Duodenal mucosa (tissue), 2 donors: ENCODE data around the gene TET3.
A peak's percentile ranks its signal among the peaks of the same experiment; 100 is the strongest.

ENCODE experiments used
- H3K27ac ChIP-seq: one replicate; pipeline ENCODE4 v1.7.0; 2013; ENCODE audit warnings: low read depth, low read length
- H3K27me3 ChIP-seq, 2 donors: one replicate each; pipeline ENCODE4 v1.7.0; 2013; ENCODE audit warnings: low read length in 2 of 2, control low read depth in 1 of 2; ENCODE audit not compliant: insufficient read depth in 2 of 2, control insufficient read depth in 1 of 2
- H3K36me3 ChIP-seq, 2 donors: one replicate each; pipeline ENCODE4 v1.7.0; 2013; ENCODE audit warnings: low read length in 2 of 2, control low read depth in 1 of 2; ENCODE audit not compliant: insufficient read depth in 2 of 2, control insufficient read depth in 1 of 2
- H3K4me1 ChIP-seq, 2 donors: one replicate each; pipeline ENCODE4 v1.7.0; 2013; ENCODE audit warnings: low read length in 2 of 2, control low read depth in 1 of 2; ENCODE audit not compliant: insufficient read depth in 2 of 2, control insufficient read depth in 1 of 2
- H3K4me3 ChIP-seq, 2 donors: one replicate each; pipeline ENCODE4 v1.7.0; 2013; ENCODE audit warnings: low read length in 2 of 2, low read depth in 1 of 2
- H3K9ac ChIP-seq, 2 donors: one replicate each; pipeline ENCODE4 v1.7.0; 2013; ENCODE audit warnings: low read length in 2 of 2, low read depth in 1 of 2
- H3K9me3 ChIP-seq, 2 donors: one replicate each; pipeline ENCODE4 v1.7.0; 2013; ENCODE audit warnings: low read length in 2 of 2, control low read depth in 1 of 2; ENCODE audit not compliant: control insufficient read depth in 1 of 2

The TET3 gene

GRCh38 chr2:73964223-73964622 lies 20.5 kb upstream of the TET3 start:
- no peaks in the 10 kb centered on the region for H3K9me3 ChIP-seq
- H3K9ac ChIP-seq, result no peak overlapping the region
- H3K4me1 ChIP-seq, result no peaks in the 10 kb centered on the region
- no peak overlapping the region for H3K27ac ChIP-seq
- peaks cover 2 to 5% of the 10 kb centered on the region in 2 donors for H3K36me3 ChIP-seq
- no peak overlapping the region for H3K4me3 ChIP-seq
- no peaks in the 10 kb centered on the region for H3K27me3 ChIP-seq

GRCh38 chr2:73965053-73965452 lies 19.7 kb upstream of the TET3 start:
- Histone ChIP-seq H3K4me3 (no peak overlapping the region), H3K27ac (no peak overlapping the region), H3K36me3 (no peaks in the 10 kb centered on the region), H3K27me3 (no peaks in the 10 kb centered on the region), H3K4me1 (peaks cover 0 to 6% of the 10 kb centered on the region in 2 donors), H3K9ac (no peak overlapping the region), H3K9me3 (no peaks in the 10 kb centered on the region)

GRCh38 chr2:73968357-73968937 lies 16.3 kb upstream of the TET3 start:
- H3K36me3 ChIP-seq, result no peaks in the 10 kb centered on the region
- H3K27me3 ChIP-seq, result no peaks in the 10 kb centered on the region
- no peak overlapping the region for H3K4me3 ChIP-seq
- H3K9ac ChIP-seq, result no peak overlapping the region
- no peak overlapping the region for H3K27ac ChIP-seq
- H3K4me1 ChIP-seq, result peaks cover 24 to 33% of the 10 kb centered on the region in 2 donors
- H3K9me3 ChIP-seq, result no peaks in the 10 kb centered on the region

GRCh38 chr2:73969356-73969755 lies 15.4 kb upstream of the TET3 start:
- Histone ChIP-seq H3K27me3 (no peaks in the 10 kb centered on the region), H3K36me3 (no peaks in the 10 kb centered on the region), H3K4me3 (no peak overlapping the region), H3K9me3 (no peaks in the 10 kb centered on the region), H3K9ac (no peak overlapping the region), H3K27ac (no peak overlapping the region), H3K4me1 (peaks cover 24 to 33% of the 10 kb centered on the region in 2 donors)

GRCh38 chr2:73970141-73970803 lies 14.4 kb upstream of the TET3 start:
- Histone ChIP-seq H3K4me3 (no peak overlapping the region), H3K9ac (no peak overlapping the region), H3K9me3 (no peaks in the 10 kb centered on the region), H3K27ac (no peak overlapping the region), H3K4me1 (peaks cover 24 to 33% of the 10 kb centered on the region in 2 donors), H3K27me3 (no peaks in the 10 kb centered on the region), H3K36me3 (no peaks in the 10 kb centered on the region)

- no peaks in the 10 kb centered on the region for H3K27me3 ChIP-seq
- H3K4me1 ChIP-seq, result peaks cover 24 to 33% of the 10 kb centered on the region in 2 donors
- no peaks in the 10 kb centered on the region for H3K36me3 ChIP-seq
- H3K9me3 ChIP-seq, result no peaks in the 10 kb centered on the region
- peak overlapping the region in 1 of 2 donors; percentile 12 for H3K9ac ChIP-seq
- H3K27ac ChIP-seq, result no peak overlapping the region
- H3K4me3 ChIP-seq, result peak overlapping the region in 1 of 2 donors; percentile 37
Observed at GRCh38 chr2:73970850-73971471, 13.7 kb upstream of the TET3 start.

GRCh38 chr2:73971722-73972121 lies 13.0 kb upstream of the TET3 start:
- Histone ChIP-seq H3K27me3 (no peaks in the 10 kb centered on the region), H3K9me3 (no peaks in the 10 kb centered on the region), H3K36me3 (no peaks in the 10 kb centered on the region), H3K27ac (no peak overlapping the region), H3K4me3 (no peak overlapping the region), H3K4me1 (peaks cover 24 to 33% of the 10 kb centered on the region in 2 donors), H3K9ac (no peak overlapping the region)

- Histone ChIP-seq H3K27ac (no peak overlapping the region), H3K4me1 (peaks cover 24 to 33% of the 10 kb centered on the region in 2 donors), H3K9ac (peak overlapping the region in 1 of 2 donors; percentile 6), H3K4me3 (no peak overlapping the region), H3K27me3 (no peaks in the 10 kb centered on the region), H3K9me3 (no peaks in the 10 kb centered on the region), H3K36me3 (no peaks in the 10 kb centered on the region)
Observed at GRCh38 chr2:73972846-73973245, 11.9 kb upstream of the TET3 start.

- no peaks in the 10 kb centered on the region for H3K36me3 ChIP-seq
- no peak overlapping the region for H3K4me3 ChIP-seq
- no peak overlapping the region for H3K27ac ChIP-seq
- no peaks in the 10 kb centered on the region for H3K9me3 ChIP-seq
- no peak overlapping the region for H3K9ac ChIP-seq
- peaks cover 29 to 39% of the 10 kb centered on the region in 2 donors for H3K4me1 ChIP-seq
- H3K27me3 ChIP-seq, result no peaks in the 10 kb centered on the region
Observed at GRCh38 chr2:73975731-73976130, 9.0 kb upstream of the TET3 start.

GRCh38 chr2:73976803-73977202 lies 7.9 kb upstream of the TET3 start:
- Histone ChIP-seq H3K9me3 (no peaks in the 10 kb centered on the region), H3K9ac (no peak overlapping the region), H3K4me3 (no peak overlapping the region), H3K27me3 (no peaks in the 10 kb centered on the region), H3K4me1 (peaks cover 29 to 39% of the 10 kb centered on the region in 2 donors), H3K27ac (no peak overlapping the region), H3K36me3 (no peaks in the 10 kb centered on the region)
